Gastroesophageal sphincter (tissue), 4 donors: ENCODE results near the gene FBXO47. TPM values are rescaled to one million over a fixed set of nuclear protein-coding genes. Genes with fewer than 3 reads are reported as not detected.
A peak's percentile ranks its signal among the peaks of the same experiment; 100 is the strongest.

ENCODE experiments used
- ATAC-seq: fragments of 150-250 bp; one replicate; pipeline ENCODE4 v1.9.1; 2016; ENCODE audit warnings: mild to moderate bottlenecking, moderate library complexity
- H3K27ac ChIP-seq, 4 donors: fragments of 200-600 bp; sonication (generic) in 3 of 4; 1 replicate in 3 of 4; 2 replicates in 1 of 4; pipeline ENCODE4 v1.5.1; 2016 to 2019
- H3K27me3 ChIP-seq: fragments of 200-600 bp; sonication (generic); one replicate; pipeline ENCODE4 v1.5.1; 2019
- H3K36me3 ChIP-seq, 2 donors: fragments of 200-600 bp; sonication (generic); one replicate each; pipeline ENCODE4 v1.5.1; 2019; ENCODE audit warnings: control low read depth in 1 of 2
- H3K4me1 ChIP-seq, 3 donors: fragments of 200-600 bp; sonication (generic); 1 replicate in 2 of 3; 2 replicates in 1 of 3; pipeline ENCODE4 v1.5.1; 2016 to 2019; ENCODE audit warnings: control low read depth in 2 of 3
- H3K4me3 ChIP-seq, 2 donors: fragments of 200-600 bp; sonication (generic); one replicate each; pipeline ENCODE4 v1.5.1; 2019; ENCODE audit warnings: mild to moderate bottlenecking in 1 of 2, moderate library complexity in 1 of 2
- H3K9me3 ChIP-seq, 3 donors: fragments of 200-600 bp; sonication (generic); one replicate each; pipeline ENCODE4 v1.5.1; 2017 to 2019; ENCODE audit warnings: control low read depth in 2 of 3
- EP300 ChIP-seq: sonication (generic); formaldehyde crosslinking; IDR thresholded peaks from one replicate; pipeline ENCODE4 v1.6.1; 2017; ENCODE audit warnings: antibody characterized with exemption, mild to moderate bottlenecking
- POLR2A ChIP-seq, 2 donors: fragments of 450-650 bp; IDR thresholded peaks; one replicate each; pipeline ENCODE4 v1.6.1; 2017; ENCODE audit warnings: antibody characterized with exemption in 2 of 2, mild to moderate bottlenecking in 2 of 2, moderate library complexity in 1 of 2
- POLR2AphosphoS5 ChIP-seq: sonication (generic); formaldehyde crosslinking; IDR thresholded peaks from one replicate; pipeline ENCODE4 v1.6.1; 2017; ENCODE audit warnings: antibody characterized with exemption
- WGBS, 2 donors: methylation state at CpG; one replicate each; pipeline ENCODE4 v1.1.5; 2018; ENCODE audit warnings: low coverage in 1 of 2; 5-methylcytosine and 5-hydroxymethylcytosine counted together
- total RNA-seq, 4 donors: library from RNA; depleted of rRNA; stranded (reverse); fragments of >200 nt; gene quantifications; one replicate each; pipeline ENCODE4 v1.1.0, GENCODE V29; 2016
- TF ChIP-seq, protein P1 (sequence below), 4 experiments: fragments of 200-600 bp in 2 of 4; fragments of 450-650 bp in 2 of 4; sonication (generic) in 1 of 4; IDR thresholded peaks; one replicate each; pipeline ENCODE4 v1.5.1; 2017 to 2019; ENCODE audit warnings: antibody characterized with exemption in 4 of 4, mild to moderate bottlenecking in 2 of 4, moderate library complexity in 2 of 4

The FBXO47 gene
- total RNA-seq, 4 donors from 2014 or later = 0.25 TPM; not detected in 3

DNA sequence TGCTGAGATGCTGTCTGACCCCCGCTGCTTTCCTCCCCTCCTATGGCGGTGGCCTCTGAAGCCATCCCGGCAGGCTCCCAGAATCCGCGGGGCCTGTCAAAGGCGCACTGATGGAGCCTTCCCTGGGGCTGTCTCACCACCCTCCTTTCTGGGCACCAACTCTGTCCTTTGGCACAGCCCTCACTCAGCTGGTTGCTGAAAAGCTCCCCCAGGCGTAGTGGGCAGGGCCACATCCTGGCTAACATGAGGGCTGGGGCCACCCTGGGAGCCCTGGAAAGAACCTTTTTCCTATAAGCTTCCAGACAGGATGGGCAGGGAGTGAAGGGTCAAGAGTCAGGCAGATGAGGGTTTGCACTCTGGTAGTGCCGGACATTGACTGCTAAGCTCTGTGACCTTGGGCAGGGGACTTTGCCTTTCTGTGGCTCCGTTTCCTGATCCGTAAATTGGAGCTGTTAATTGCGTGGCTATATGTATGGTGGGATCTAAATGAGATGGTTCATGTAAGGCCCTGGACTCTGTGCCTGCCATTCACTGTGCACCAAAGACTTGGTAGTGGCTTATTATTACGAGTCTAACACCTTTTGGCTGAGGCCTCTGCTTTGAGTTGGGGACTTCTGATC is 69.4 kb downstream of the FBXO47 start:
- no peaks in the 10 kb centered on the region for H3K9me3 ChIP-seq
- H3K27ac ChIP-seq = peak overlapping the region; percentile 19 to 73 (median 68)
- no peaks in the 10 kb centered on the region for H3K27me3 ChIP-seq
- whole genome bisulfite sequencing, 2 donors = 100% methylated on average over 1 of the region's 12 CpGs; no CpG with 5 or more reads in 1 of the 2 donors
- no peak overlapping the region for H3K4me3 ChIP-seq
- ATAC-seq = peak; percentile 29
- H3K36me3 ChIP-seq = peaks cover 0 to 51% of the 10 kb centered on the region in 2 donors
- TF ChIP-seq, protein P1, sequence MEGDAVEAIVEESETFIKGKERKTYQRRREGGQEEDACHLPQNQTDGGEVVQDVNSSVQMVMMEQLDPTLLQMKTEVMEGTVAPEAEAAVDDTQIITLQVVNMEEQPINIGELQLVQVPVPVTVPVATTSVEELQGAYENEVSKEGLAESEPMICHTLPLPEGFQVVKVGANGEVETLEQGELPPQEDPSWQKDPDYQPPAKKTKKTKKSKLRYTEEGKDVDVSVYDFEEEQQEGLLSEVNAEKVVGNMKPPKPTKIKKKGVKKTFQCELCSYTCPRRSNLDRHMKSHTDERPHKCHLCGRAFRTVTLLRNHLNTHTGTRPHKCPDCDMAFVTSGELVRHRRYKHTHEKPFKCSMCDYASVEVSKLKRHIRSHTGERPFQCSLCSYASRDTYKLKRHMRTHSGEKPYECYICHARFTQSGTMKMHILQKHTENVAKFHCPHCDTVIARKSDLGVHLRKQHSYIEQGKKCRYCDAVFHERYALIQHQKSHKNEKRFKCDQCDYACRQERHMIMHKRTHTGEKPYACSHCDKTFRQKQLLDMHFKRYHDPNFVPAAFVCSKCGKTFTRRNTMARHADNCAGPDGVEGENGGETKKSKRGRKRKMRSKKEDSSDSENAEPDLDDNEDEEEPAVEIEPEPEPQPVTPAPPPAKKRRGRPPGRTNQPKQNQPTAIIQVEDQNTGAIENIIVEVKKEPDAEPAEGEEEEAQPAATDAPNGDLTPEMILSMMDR (IDR thresholded peaks at IDR 0.05) = no peak
- TF ChIP-seq POLR2A (IDR thresholded peaks at IDR 0.05) (no peak), POLR2AphosphoS5 (no peak), EP300 (no peak)
- peaks cover 4 to 98% (median 59%) of the 10 kb centered on the region in 3 donors for H3K4me1 ChIP-seq

DNA sequence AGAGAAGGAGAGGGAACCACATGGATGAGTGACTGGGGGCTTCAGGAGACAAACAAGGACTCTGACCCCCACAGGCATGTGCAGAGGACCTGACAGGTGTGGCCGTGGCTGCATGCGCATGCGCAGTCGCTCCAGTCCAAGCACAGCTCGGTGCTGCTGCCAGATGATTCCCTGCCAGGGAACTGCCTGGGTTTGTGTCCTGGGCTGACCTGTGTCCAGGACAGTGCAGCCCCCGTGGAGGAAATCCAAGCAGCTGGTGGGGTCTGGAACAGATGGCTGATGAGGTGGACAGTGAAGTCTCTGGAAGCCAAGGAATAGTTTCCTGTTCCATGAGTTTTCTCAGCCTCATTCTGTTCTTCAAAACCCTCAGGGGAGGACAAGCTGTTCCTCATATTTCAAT is 70.0 kb downstream of the FBXO47 start:
- H3K36me3 ChIP-seq = peaks cover 0 to 52% of the 10 kb centered on the region in 2 donors
- peaks cover 4 to 98% (median 62%) of the 10 kb centered on the region in 3 donors for H3K4me1 ChIP-seq
- peak overlapping the region; percentile 5 to 73 (median 68) for H3K27ac ChIP-seq
- WGBS, 2 donors = 20% methylated on average over 1 of the region's 6 CpGs; no CpG with 5 or more reads in 1 of the 2 donors
- H3K9me3 ChIP-seq = no peaks in the 10 kb centered on the region
- H3K4me3 ChIP-seq = no peak overlapping the region
- H3K27me3 ChIP-seq = no peaks in the 10 kb centered on the region
- TF ChIP-seq POLR2AphosphoS5 (peak; percentile 48), EP300 (no peak)
- TF ChIP-seq, protein P1 (IDR thresholded peaks at IDR 0.05) = no peak
- peak; percentile 61 for ATAC-seq

DNA sequence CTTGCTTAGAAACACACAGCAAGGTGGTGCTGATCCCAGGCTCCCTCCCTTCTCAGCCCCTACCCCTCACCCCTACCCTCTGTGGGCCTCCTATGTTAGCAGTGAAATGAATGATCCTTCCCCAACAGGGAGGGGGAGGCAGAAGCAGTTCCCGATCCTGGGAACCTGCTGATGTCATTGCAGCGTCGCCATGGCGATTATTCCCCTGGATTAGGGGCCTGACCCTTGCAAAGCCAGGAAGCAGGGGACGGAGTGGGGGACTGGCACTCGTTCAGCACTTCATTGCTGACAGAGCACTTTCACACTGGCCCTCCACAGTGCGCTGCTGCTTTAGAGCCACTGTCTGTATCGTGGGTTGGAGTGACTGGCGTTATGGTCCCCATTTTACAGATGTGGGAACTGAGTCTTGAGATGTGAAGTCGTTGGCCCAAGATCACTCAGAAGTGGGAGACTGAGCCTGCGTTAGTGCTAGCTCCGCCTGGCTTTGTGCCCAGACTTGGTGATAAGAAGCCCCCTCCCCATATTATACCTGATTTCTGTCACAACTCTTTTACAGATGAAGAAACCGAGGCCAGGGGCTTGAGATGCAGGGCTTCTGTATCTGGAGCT is 70.8 kb downstream of the FBXO47 start:
- H3K9me3 ChIP-seq = no peaks in the 10 kb centered on the region
- no peak for ATAC-seq
- TF ChIP-seq POLR2AphosphoS5 (no peak), POLR2A (IDR thresholded peaks at IDR 0.05) (no peak), EP300 (no peak)
- TF ChIP-seq, protein P1 (IDR thresholded peaks at IDR 0.05) = no peak
- 53 to 60% methylated on average over 3 of the region's 13 CpGs for WGBS, 2 donors
- H3K27me3 ChIP-seq = no peaks in the 10 kb centered on the region
- peaks cover 0 to 53% of the 10 kb centered on the region in 2 donors for H3K36me3 ChIP-seq
- H3K4me3 ChIP-seq = no peak overlapping the region
- peaks cover 4 to 98% (median 59%) of the 10 kb centered on the region in 3 donors for H3K4me1 ChIP-seq
- peak overlapping the region; percentile 5 to 73 (median 68) for H3K27ac ChIP-seq

DNA sequence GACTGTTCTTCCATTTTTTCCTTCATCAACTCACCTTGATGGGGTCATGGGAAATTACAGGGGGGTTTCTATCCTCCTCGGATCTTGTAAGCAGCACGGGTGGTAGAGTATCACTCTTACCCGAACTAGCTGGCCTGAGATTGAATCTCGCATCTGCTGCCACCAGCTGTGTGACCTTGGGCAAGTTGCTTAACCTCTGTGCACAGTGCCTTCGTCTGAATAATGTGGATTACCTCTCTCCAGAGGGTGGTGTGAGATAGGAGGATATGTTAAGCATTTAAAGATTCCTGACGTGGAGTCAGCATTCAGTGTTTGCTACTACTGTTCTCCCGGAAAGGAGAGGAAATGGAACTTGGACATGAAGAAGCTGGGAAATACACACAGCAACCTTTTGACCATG is 72.9 kb downstream of the FBXO47 start:
- Histone ChIP-seq H3K4me1 (peaks cover 4 to 91% (median 44%) of the 10 kb centered on the region in 3 donors), H3K36me3 (peaks cover 0 to 66% of the 10 kb centered on the region in 2 donors)

More for the DNA sequence above, 72.9 kb downstream of the FBXO47 start:
- Histone ChIP-seq H3K27ac (peak overlapping the region in 3 of 4 donors; percentile 71 to 74 (median 74)), H3K27me3 (no peaks in the 10 kb centered on the region), H3K9me3 (no peaks in the 10 kb centered on the region), H3K4me3 (no peak overlapping the region)
- TF ChIP-seq POLR2AphosphoS5 = no peak
- TF ChIP-seq, protein P1 (IDR thresholded peaks at IDR 0.05) = no peak
- no peak for TF ChIP-seq EP300
- no peak for TF ChIP-seq POLR2A (IDR thresholded peaks at IDR 0.05)
- WGBS, 2 donors = 29 to 46% methylated on average over 4 to 7 of the region's 7 CpGs
- no peak for ATAC-seq
